T47D (cell line): ENCODE results near the gene PTPN22.

Source experiments
- DNase-seq, 2 experiments: peaks; one replicate each; pipeline versions ENCODE4 v3.0.0 to v3.0.0-alpha.2; 2011 to 2012; ENCODE audit warnings: low read depth in 1 of 2, low spot score in 1 of 2
- JUND ChIP-seq: IDR thresholded peaks from 2 replicates; pipeline ENCODE4 v1.6.1; 2012; ENCODE audit warnings: low read depth
- in situ Hi-C: cut with HindIII; loops from 2 replicates; pipeline ENCODE4 v1.10.0; 2016; ENCODE audit warnings: low sequenced_read_pairs, low pct_unique_long_range_greater_than_20kb

Gene PTPN22

GRCh38 chr1:113777561-113777960 lies 94.0 kb downstream of the PTPN22 start:
- no peak for DNase-seq

GRCh38 chr1:113770031-113770430 lies 101.5 kb downstream of the PTPN22 start:
- TF ChIP-seq JUND: no peak
- in situ Hi-C loops: no loop called here
- DNase-seq: no peak

More at GRCh38 chr1:113777561-113777960, 94.0 kb downstream of the PTPN22 start:
- TF ChIP-seq JUND: no peak
- in situ Hi-C loops: no loop called here

- in situ Hi-C loops: no loop called here
- TF ChIP-seq JUND: no peak
Observed at GRCh38 chr1:113769601-113769970, 101.9 kb downstream of the PTPN22 start.

GRCh38 chr1:113768916-113769600 lies 102.5 kb downstream of the PTPN22 start:
- no peak for DNase-seq
- no peak for TF ChIP-seq JUND
- in situ Hi-C loops: no loop called here

More at GRCh38 chr1:113769601-113769970, 101.9 kb downstream of the PTPN22 start:
- DNase-seq: no peak

- in situ Hi-C loops: no loop called here
- DNase-seq: no peak
- no peak for TF ChIP-seq JUND
Observed at GRCh38 chr1:113765306-113766230, 105.9 kb downstream of the PTPN22 start.
